ENCODE data around the gene KIF3A. TPM values are rescaled to one million over a fixed set of nuclear protein-coding genes. Genes with fewer than 3 reads are reported as not detected.

The KIF3A gene
- total RNA-seq, 1 donor from 2014 or later, result 7.2 TPM

- no peak for DNase-seq (ENCODE audit: low spot score)
Observed at GRCh38 chr5:132753135-132753987, 16.0 kb upstream of the KIF3A start.

GRCh38 chr5:132752581-132753125 lies 15.3 kb upstream of the KIF3A start:
- DNase-seq (ENCODE audit: low spot score), result no peak

- no peak for DNase-seq (ENCODE audit: low spot score)
Observed at GRCh38 chr5:132751971-132752580, 14.7 kb upstream of the KIF3A start.

- no peak for DNase-seq (ENCODE audit: low spot score)
Observed at GRCh38 chr5:132751444-132751843, 14.1 kb upstream of the KIF3A start.

- no peak for DNase-seq (ENCODE audit: low spot score)
Observed at GRCh38 chr5:132750471-132751230, 13.3 kb upstream of the KIF3A start.

- no peak for DNase-seq (ENCODE audit: low spot score)
Observed at GRCh38 chr5:132749506-132749905, 12.2 kb upstream of the KIF3A start.

- DNase-seq (ENCODE audit: low spot score), result no peak
Observed at GRCh38 chr5:132748522-132749000, 11.2 kb upstream of the KIF3A start.

GRCh38 chr5:132747616-132748440 lies 10.5 kb upstream of the KIF3A start:
- DNase-seq (ENCODE audit: low spot score), result no peak

GRCh38 chr5:132746954-132747615 lies 9.7 kb upstream of the KIF3A start, which contains the start of gene CCNI2:
CCNI2 (plus strand) TSS chr5:132747426; CDS start chr5:132747496, 70 bp downstream.
- peak; percentile 11 for DNase-seq (ENCODE audit: low spot score)

GRCh38 chr5:132746592-132746953 lies 9.2 kb upstream of the KIF3A start:
- no peak for DNase-seq (ENCODE audit: low spot score)

GRCh38 chr5:132744659-132745058 lies 7.3 kb upstream of the KIF3A start:
- DNase-seq (ENCODE audit: low spot score), result no peak

GRCh38 chr5:132742626-132743025 lies 5.3 kb upstream of the KIF3A start:
- DNase-seq (ENCODE audit: low spot score), result no peak

GRCh38 chr5:132742158-132742557 lies 4.8 kb upstream of the KIF3A start:
- DNase-seq (ENCODE audit: low spot score), result no peak

- no peak for DNase-seq (ENCODE audit: low spot score)
Observed at GRCh38 chr5:132739232-132739631, 1.9 kb upstream of the KIF3A start.

GRCh38 chr5:132737982-132738681 lies 786 bp upstream of the KIF3A start:
- DNase-seq (ENCODE audit: low spot score), result no peak

- no peak for DNase-seq (ENCODE audit: low spot score)
Observed at GRCh38 chr5:132734687-132735086, 2.7 kb downstream of the KIF3A start.

- no peak for DNase-seq (ENCODE audit: low spot score)
Observed at GRCh38 chr5:132733499-132734148, 3.7 kb downstream of the KIF3A start.

- DNase-seq (ENCODE audit: low spot score), result no peak
Observed at GRCh38 chr5:132729896-132730295, 7.5 kb downstream of the KIF3A start.

GRCh38 chr5:132725745-132726144 lies 11.6 kb downstream of the KIF3A start:
- DNase-seq (ENCODE audit: low spot score), result no peak

Data from umbilical cord (tissue), 2 donors.